Measurements from ENCODE around the gene IL20RB.
"Not testable (repeated sequence)": the region's sequence is repeated elsewhere in the genome, so short reads cannot be mapped to it uniquely, and the experiment has no call there.

IL20RB gene

DNA sequence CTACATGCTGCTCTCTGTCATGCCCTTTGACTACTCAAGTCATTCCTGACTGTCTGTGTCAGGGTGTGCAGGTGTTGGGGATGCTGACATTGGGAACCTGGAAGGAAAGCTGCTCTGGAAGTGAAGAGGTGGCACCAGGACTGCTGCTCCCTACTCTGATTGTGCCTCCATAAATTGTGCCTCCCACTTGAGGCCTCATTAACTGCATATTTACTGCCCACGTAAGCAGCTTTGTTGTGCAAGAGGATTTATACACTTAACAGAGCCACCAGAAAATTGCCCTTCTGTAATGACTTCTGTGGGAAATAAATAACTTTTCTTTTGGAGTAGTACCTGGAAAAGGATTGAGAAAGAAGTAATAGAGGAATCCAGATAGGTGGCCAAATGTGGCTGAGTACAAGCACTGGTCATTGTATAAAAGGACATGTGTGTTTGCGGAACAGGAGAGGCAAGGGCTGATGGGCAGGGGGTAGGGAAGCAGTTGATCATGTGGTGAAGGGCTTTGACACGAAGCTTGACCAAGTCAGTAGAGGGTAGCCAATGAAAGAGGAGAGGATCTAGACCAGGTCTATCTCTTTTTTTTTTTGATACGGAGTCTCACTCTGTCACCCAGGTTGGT lies 24.8 kb downstream of the IL20RB start:
- in situ Hi-C loops (cut with MboI; ENCODE audit: low sequenced_read_pairs) = no loop called here

DNA sequence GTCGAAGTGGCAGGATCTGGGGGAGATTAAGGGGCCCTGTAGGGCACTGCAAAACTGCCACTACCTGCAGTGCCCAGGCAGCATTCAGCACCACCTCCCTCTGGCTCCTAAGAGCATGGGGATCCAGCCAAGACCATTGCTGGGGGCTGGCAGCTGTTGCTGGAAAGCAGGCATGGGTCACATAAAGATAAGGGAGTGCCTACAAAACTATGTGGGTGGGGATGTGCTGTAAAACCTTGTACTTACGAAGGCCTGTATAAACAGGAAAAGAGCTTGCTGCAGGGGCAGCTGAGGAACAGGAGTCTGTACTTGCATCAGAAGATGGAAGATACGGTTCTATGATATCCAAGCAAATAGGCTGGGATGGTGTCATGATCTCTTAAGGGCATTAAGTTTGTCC lies 27.1 kb downstream of the IL20RB start:
- in situ Hi-C loops (cut with MboI; ENCODE audit: low sequenced_read_pairs) = no loop called here

GRCh38 chr3:136987398-136987980 lies 29.7 kb downstream of the IL20RB start:
- in situ Hi-C loops (cut with MboI; ENCODE audit: low sequenced_read_pairs) = not testable (repeated sequence)

GRCh38 chr3:136988651-136989050 lies 30.9 kb downstream of the IL20RB start:
- in situ Hi-C loops (cut with MboI; ENCODE audit: low sequenced_read_pairs) = no loop called here

DNA sequence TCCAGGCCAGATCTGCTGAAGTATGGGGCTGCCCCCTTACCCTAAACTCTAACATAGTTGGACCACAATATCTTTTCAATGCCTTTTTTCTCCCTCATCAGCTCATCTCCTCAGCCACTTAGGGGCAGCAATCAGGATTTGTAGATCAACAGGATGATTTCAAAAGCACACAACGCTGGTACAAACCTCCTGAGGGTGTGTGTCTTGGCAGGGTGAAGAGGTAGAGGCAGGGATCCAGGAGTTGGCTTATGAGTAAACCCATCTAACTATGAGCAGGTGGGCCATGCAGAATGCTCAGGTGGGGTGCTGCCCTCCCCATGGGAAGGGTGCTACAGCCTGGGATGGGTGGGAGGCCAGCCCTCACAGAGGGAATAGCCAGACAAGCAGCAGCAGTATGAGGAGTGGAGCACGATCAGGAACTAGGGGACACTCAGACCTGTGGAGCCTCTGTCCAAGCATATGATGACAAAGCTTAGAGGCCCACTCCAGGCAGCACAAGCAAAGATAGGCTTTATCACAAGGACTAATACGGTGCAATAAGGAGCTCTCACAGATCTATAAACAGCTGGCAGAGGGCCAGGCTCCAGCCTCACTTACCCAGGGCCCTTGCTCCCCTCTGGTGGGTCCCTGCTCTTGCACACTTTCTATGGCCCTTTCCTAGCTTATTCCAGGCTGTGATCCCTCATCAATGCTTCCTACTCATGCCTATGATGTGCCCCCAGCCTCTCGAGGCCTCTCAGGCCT lies 32.2 kb downstream of the IL20RB start:
- in situ Hi-C loops (cut with MboI; ENCODE audit: low sequenced_read_pairs) = no loop called here

DNA sequence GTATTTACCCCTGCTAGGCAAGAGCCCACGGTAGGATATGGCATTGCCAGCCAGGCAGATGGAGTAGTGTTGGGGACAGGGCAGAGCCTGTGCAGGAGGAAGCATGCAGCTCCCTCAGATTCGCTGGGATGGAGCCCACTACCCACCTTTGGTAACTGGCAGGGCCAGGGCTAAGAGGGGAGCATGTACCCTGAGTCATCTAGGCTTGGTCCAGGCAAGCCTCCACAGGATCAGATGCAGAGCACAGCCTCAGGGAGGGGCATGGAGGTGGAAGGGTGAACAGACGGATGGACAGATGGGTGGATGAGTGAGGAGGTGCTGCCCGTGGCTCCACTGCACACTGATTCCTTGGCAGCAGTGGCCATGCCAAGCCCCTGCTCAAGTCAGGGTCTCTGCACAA lies 33.0 kb downstream of the IL20RB start:
- in situ Hi-C loops (cut with MboI; ENCODE audit: low sequenced_read_pairs) = no loop called here

GRCh38 chr3:136992115-136992514 lies 34.3 kb downstream of the IL20RB start:
- in situ Hi-C loops (cut with MboI; ENCODE audit: low sequenced_read_pairs) = no loop called here

DNA sequence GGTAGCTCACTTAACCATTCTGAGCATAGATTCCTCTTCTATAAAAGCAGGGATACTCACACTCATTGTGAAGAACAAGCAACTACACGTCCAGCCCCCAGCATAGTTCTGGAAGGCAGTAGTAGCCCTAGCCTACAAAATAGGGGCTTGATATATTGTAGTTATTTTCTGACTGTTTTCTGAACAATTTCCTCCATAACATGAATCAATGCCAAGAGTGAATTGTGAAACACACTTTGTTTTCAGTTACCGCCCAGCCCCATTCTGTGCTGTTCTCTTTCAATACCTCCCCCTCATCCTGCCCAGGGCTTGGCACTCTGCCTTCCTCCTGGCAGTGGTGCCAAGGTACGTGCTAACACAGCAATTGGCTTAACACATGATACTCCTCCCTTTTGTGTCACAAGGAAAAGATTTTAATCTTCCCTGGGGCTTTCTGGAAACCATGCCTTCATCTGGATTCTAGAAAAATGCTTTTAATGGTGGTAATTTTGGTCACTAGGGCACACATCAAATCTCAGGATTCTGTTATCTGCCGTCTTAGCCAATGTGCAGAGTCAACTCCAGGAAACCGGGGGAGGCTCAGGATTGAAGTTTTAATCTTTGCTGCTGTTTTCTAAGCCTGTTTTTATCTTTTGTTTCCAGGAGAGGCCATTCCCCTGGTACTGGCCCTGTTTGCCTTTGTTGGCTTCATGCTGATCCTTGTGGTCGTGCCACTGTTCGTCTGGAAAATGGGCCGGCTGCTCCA lies 37.2 kb downstream of the IL20RB start:
- in situ Hi-C loops (cut with MboI; ENCODE audit: low sequenced_read_pairs) = no loop called here

DNA sequence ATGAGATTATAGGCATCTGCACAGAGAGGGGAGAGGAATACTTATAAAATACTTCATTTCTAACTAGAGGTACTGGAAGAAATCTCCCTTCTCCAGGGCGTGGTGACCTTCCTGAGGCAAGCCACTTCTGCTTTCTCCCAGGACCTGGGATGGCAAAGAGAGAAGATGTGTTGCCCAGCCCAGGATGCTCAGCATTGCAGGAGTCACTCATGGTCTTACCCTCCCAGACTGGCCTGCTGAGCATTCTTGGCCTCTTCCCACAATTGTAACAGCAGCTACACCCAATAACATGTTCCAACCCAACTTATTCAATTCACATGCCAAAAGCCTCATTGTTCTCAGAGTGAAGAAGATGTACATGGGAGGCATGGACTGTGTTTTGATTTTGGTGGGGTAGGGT lies 37.9 kb downstream of the IL20RB start:
- in situ Hi-C loops (cut with MboI; ENCODE audit: low sequenced_read_pairs) = no loop called here

DNA sequence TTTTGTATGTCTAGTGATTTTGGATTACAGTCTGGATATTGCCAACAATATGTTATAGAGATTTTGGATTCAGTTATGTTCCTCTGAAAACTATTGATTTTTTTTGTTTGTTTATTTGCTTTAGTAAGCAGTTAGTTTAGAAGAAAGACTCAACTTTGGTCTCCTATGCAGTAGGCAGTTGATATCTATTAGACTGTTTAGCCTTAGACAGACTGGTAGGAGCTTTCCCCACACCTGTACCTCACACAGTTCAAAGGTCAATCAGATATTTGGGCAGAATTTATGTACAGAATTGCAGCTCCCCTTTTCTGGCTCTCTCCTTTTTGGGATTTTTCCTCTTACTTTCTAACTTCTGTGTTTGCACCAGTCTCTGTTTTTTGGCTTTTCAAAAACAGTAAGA lies 42.3 kb downstream of the IL20RB start:
- in situ Hi-C loops (cut with MboI; ENCODE audit: low sequenced_read_pairs) = loop anchor here (25.0 kb wide), 1 partner anchor 613 kb away; no protein-coding TSS in a partner anchor

GRCh38 chr3:137007376-137007775 lies 49.6 kb downstream of the IL20RB start:
- in situ Hi-C loops (cut with MboI; ENCODE audit: low sequenced_read_pairs) = loop anchor here (5.0 to 25.0 kb wide), 2 partner anchors 250 to 620 kb away; no protein-coding TSS in a partner anchor

DNA sequence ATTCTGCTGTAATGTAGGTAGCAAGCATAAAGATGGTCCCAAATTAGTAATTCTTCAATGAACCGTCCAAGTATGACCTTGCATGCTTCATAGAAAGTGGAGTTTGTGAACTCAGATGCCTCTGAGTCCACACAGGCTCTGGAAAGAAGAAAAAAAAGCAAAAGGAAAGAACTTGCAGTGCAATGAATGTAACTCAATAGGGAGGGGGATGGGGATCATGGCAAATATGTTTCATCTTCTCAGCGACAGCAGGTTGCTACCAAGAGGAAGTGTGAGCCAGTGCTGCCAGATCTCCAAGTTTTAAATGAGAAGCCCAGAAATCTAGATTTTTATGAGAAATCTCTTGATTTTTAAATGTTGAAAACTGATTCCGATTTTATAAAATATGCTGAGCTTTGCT lies 50.3 kb downstream of the IL20RB start:
- in situ Hi-C loops (cut with MboI; ENCODE audit: low sequenced_read_pairs) = loop anchor here (5.0 to 25.0 kb wide), 2 partner anchors 251 to 621 kb away; no protein-coding TSS in a partner anchor

DNA sequence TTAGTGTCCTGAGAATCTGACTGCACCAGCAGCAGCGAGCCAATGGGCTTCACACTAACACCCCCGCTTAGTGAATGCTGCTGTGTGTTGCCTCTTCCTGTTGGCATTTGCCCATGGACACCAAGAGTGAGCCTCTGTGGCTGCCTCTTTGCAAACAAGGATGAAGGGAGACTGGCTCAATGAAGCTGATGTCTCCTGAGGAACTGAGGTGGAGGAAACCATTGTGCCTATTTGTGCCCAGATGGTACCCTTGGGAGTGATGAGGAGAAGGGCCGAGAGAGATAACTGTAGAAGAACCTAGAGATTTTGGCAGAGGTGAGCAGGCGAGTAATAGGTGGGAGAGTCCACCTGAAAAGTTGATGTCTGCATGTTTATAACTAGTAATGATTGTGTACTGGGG lies 51.2 kb downstream of the IL20RB start:
- in situ Hi-C loops (cut with MboI; ENCODE audit: low sequenced_read_pairs) = loop anchor here (5.0 to 25.0 kb wide), 2 partner anchors 252 to 622 kb away; no protein-coding TSS in a partner anchor

DNA sequence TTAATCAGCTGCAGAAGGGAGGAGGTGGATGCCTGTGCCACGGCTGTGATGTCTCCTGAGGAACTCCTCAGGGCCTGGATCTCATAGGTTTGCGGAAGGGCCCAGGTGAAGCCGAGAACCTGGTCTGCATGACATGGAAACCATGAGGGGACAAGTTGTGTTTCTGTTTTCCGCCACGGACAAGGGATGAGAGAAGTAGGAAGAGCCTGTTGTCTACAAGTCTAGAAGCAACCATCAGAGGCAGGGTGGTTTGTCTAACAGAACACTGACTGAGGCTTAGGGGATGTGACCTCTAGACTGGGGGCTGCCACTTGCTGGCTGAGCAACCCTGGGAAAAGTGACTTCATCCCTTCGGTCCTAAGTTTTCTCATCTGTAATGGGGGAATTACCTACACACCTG lies 52.4 kb downstream of the IL20RB start:
- in situ Hi-C loops (cut with MboI; ENCODE audit: low sequenced_read_pairs) = loop anchor here (5.0 to 25.0 kb wide), 2 partner anchors 623 to 938 kb away; no protein-coding TSS in a partner anchor

DNA sequence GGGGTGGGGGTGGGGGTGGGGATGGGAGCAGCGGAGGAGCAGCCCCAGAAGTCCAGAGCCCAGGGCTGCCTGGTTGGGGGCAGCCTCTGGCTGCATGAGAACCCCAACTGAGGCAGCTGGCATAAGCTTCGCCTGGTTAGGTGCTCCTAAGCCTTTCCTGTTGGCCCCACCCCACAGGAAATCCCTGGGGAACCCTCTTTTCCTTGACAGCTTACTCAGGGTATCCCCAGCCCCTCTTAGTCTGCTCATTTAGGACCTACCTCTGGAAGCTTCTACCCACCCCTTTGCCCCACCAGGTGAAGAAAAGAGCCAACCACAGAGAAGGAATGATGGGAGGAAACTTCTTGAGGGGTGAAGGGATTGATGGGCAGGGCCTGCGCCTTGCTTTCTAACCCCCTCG lies 53.4 kb downstream of the IL20RB start:
- in situ Hi-C loops (cut with MboI; ENCODE audit: low sequenced_read_pairs) = loop anchor here (5.0 to 25.0 kb wide), 2 partner anchors 624 to 939 kb away; no protein-coding TSS in a partner anchor

DNA sequence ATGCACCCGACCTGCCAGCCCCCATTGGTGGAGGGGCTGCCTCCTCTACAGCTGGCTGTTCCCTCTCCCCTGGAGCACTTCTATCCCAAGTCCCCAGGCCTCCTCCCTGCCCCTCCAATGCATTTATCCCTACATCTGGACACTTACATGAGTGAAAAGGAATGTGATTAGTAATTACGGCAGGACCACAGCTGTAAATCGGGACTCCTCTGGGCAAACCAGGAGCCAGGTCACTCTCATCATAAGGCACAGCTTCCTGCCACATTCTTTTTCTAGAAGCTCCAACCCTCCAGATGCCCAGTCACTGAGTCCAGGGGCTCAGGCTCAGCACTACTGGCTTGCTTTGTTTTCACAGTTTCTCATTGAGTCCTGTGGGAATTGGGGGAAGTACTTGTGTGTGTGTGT lies 54.3 kb downstream of the IL20RB start:
- in situ Hi-C loops (cut with MboI; ENCODE audit: low sequenced_read_pairs) = loop anchor here (5.0 to 25.0 kb wide), 2 partner anchors 625 to 940 kb away; no protein-coding TSS in a partner anchor

- in situ Hi-C loops (cut with MboI; ENCODE audit: low sequenced_read_pairs) = loop anchor here (5.0 to 25.0 kb wide), 2 partner anchors 627 to 942 kb away; no protein-coding TSS in a partner anchor
These were observed 56.3 kb downstream of the IL20RB start for GRCh38 chr3:137013951-137014688.

DNA sequence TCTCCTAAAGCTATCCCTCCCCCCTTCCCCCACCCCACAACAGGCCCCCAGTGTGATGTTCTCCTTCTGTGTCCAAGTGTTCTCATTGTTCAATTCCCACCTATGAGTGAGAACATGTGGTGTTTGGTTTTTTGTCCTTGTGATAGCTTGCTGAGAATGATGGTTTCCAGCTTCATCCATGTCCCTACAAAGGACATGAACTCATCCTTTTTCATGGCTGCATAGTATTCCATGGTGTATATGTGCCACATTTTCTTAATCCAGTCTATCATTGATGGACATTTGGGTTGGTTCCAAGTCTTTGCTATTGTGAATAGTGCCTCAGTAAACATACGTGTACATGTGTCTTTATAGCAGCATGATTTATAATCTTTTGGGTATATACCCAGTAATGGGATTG lies 59.5 kb downstream of the IL20RB start:
- in situ Hi-C loops (cut with MboI; ENCODE audit: low sequenced_read_pairs) = loop anchor here (25.0 kb wide), 1 partner anchor 630 kb away; no protein-coding TSS in a partner anchor

DNA sequence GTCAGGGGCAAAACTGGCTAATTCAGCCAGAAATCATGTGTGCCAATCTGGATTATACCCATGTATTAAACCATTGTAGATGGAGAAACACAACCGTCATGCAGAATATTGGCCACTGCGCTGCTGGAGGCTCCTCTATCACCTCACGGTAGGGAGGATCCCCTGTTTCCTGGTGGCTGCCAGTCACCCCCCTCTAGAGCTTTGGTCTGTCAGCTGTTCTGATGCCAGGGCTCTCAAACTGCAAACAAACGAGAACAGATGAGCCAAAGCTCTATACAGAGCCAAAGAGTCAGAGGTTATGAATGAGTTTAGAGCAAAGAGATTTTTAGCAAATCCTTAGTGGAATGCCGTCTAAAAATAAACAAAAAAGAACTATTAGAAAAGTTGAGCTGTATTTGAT lies 62.5 kb downstream of the IL20RB start:
- in situ Hi-C loops (cut with MboI; ENCODE audit: low sequenced_read_pairs) = loop anchor here (25.0 kb wide), 1 partner anchor 633 kb away; no protein-coding TSS in a partner anchor

GRCh38 chr3:137020888-137021287 lies 63.1 kb downstream of the IL20RB start:
- in situ Hi-C loops (cut with MboI; ENCODE audit: low sequenced_read_pairs) = loop anchor here (25.0 kb wide), 1 partner anchor 634 kb away; no protein-coding TSS in a partner anchor

All from HL-60/S4 (cell line).